ENCODE measurements around the gene PKNOX2.

PKNOX2 gene

GRCh38 chr11:125244166-125244565 is 79.6 kb downstream of the PKNOX2 start:
- Histone ChIP-seq H3K9ac (ENCODE audit: low read length) (no peak overlapping the region), H3K9me3 (ENCODE audit: insufficient read depth, low read depth, low read length) (peaks cover 2% of the 10 kb centered on the region), H3K14ac (ENCODE audit: low read length) (no peak overlapping the region), H3K18ac (ENCODE audit: low read length) (no peak overlapping the region), H3K27me3 (ENCODE audit: insufficient read depth, low read length) (no peaks in the 10 kb centered on the region), H3K23ac (ENCODE audit: low read length) (no peak overlapping the region), H2BK120ac (ENCODE audit: insufficient read depth, low read length, poor library complexity) (no peak overlapping the region), H4K91ac (ENCODE audit: low read depth, low read length) (no peak overlapping the region), H2AFZ (ENCODE audit: insufficient read depth, low read length, poor library complexity) (no peak overlapping the region), H4K12ac (ENCODE audit: low read depth, low read length) (no peak overlapping the region), H3K79me2 (ENCODE audit: control insufficient read depth, insufficient read depth, low read length, poor library complexity) (no peaks in the 10 kb centered on the region), H3K4ac (ENCODE audit: low read depth, low read length) (no peak overlapping the region), H4K8ac (ENCODE audit: low read depth, low read length) (no peak overlapping the region), H3K36me3 (ENCODE audit: control insufficient read depth in 1 of 2, insufficient read depth in 2 of 2, low read length in 2 of 2) (no peaks in the 10 kb centered on the region), H3K27ac (ENCODE audit: low read depth, low read length) (no peak overlapping the region), H3K4me3 (ENCODE audit: low read depth, low read length) (no peak overlapping the region), H3K4me2 (ENCODE audit: low read length) (no peak overlapping the region), H2BK12ac (ENCODE audit: low read length) (no peak overlapping the region), H3K79me1 (ENCODE audit: low read length) (no peaks in the 10 kb centered on the region), H2AK5ac (ENCODE audit: low read length) (no peak overlapping the region), H2BK5ac (ENCODE audit: low read depth, low read length, poor library complexity) (no peak overlapping the region), H3K4me1 (ENCODE audit: control insufficient read depth in 1 of 2, insufficient read depth in 2 of 2, low read length in 2 of 2) (peaks cover 5% of the 10 kb centered on the region in 2 experiments)
- WGBS (ENCODE audit: extremely low coverage, insufficient coverage, insufficient read length) = no CpG with 5 or more reads among the region's 4 CpGs
- DNase-seq = no peak

- H3K79me1 ChIP-seq (ENCODE audit: low read length) = no peaks in the 10 kb centered on the region
- no peak overlapping the region for H3K18ac ChIP-seq (ENCODE audit: low read length)
- no peak overlapping the region for H3K4me2 ChIP-seq (ENCODE audit: low read length)
- H3K14ac ChIP-seq (ENCODE audit: low read length) = no peak overlapping the region
- DNase-seq = no peak
- no peaks in the 10 kb centered on the region for H3K27me3 ChIP-seq (ENCODE audit: insufficient read depth, low read length)
- H3K9ac ChIP-seq (ENCODE audit: low read length) = no peak overlapping the region
- no peak overlapping the region for H3K27ac ChIP-seq (ENCODE audit: low read depth, low read length)
- H3K23ac ChIP-seq (ENCODE audit: low read length) = no peak overlapping the region
- peaks cover 2% of the 10 kb centered on the region for H3K9me3 ChIP-seq (ENCODE audit: insufficient read depth, low read depth, low read length)
- H2AFZ ChIP-seq (ENCODE audit: insufficient read depth, low read length, poor library complexity) = no peak overlapping the region
- H2AK5ac ChIP-seq (ENCODE audit: low read length) = no peak overlapping the region
- H2BK12ac ChIP-seq (ENCODE audit: low read length) = no peak overlapping the region
- no peaks in the 10 kb centered on the region for H3K79me2 ChIP-seq (ENCODE audit: control insufficient read depth, insufficient read depth, low read length, poor library complexity)
- no peak overlapping the region for H4K91ac ChIP-seq (ENCODE audit: low read depth, low read length)
- no peaks in the 10 kb centered on the region for H3K4me1 ChIP-seq (ENCODE audit: control insufficient read depth in 1 of 2, insufficient read depth in 2 of 2, low read length in 2 of 2)
- H4K8ac ChIP-seq (ENCODE audit: low read depth, low read length) = no peak overlapping the region
- no CpG with 5 or more reads among the region's 4 CpGs for WGBS (ENCODE audit: extremely low coverage, insufficient coverage, insufficient read length)
- no peak overlapping the region for H3K4me3 ChIP-seq (ENCODE audit: low read depth, low read length)
- no peak overlapping the region for H3K4ac ChIP-seq (ENCODE audit: low read depth, low read length)
- no peak overlapping the region for H2BK5ac ChIP-seq (ENCODE audit: low read depth, low read length, poor library complexity)
- H2BK120ac ChIP-seq (ENCODE audit: insufficient read depth, low read length, poor library complexity) = no peak overlapping the region
- no peak overlapping the region for H4K12ac ChIP-seq (ENCODE audit: low read depth, low read length)
- no peaks in the 10 kb centered on the region for H3K36me3 ChIP-seq (ENCODE audit: control insufficient read depth in 1 of 2, insufficient read depth in 2 of 2, low read length in 2 of 2)
Observed at GRCh38 chr11:125245299-125245698, 80.7 kb downstream of the PKNOX2 start.

- Histone ChIP-seq H3K79me1 (ENCODE audit: low read length) (no peaks in the 10 kb centered on the region), H3K23ac (ENCODE audit: low read length) (no peak overlapping the region), H3K36me3 (ENCODE audit: control insufficient read depth in 1 of 2, insufficient read depth in 2 of 2, low read length in 2 of 2) (no peaks in the 10 kb centered on the region), H3K27me3 (ENCODE audit: insufficient read depth, low read length) (no peaks in the 10 kb centered on the region), H3K79me2 (ENCODE audit: control insufficient read depth, insufficient read depth, low read length, poor library complexity) (no peaks in the 10 kb centered on the region), H3K18ac (ENCODE audit: low read length) (no peak overlapping the region), H3K9me3 (ENCODE audit: insufficient read depth, low read depth, low read length) (no peaks in the 10 kb centered on the region), H3K4me3 (ENCODE audit: low read depth, low read length) (no peak overlapping the region), H2AFZ (ENCODE audit: insufficient read depth, low read length, poor library complexity) (no peak overlapping the region), H4K12ac (ENCODE audit: low read depth, low read length) (no peak overlapping the region), H4K8ac (ENCODE audit: low read depth, low read length) (no peak overlapping the region), H3K9ac (ENCODE audit: low read length) (no peak overlapping the region), H3K4ac (ENCODE audit: low read depth, low read length) (no peak overlapping the region), H2BK120ac (ENCODE audit: insufficient read depth, low read length, poor library complexity) (no peak overlapping the region), H3K27ac (ENCODE audit: low read depth, low read length) (no peak overlapping the region), H2BK12ac (ENCODE audit: low read length) (no peak overlapping the region), H2AK5ac (ENCODE audit: low read length) (no peak overlapping the region), H4K91ac (ENCODE audit: low read depth, low read length) (no peak overlapping the region), H3K14ac (ENCODE audit: low read length) (no peak overlapping the region), H3K4me2 (ENCODE audit: low read length) (no peak overlapping the region), H2BK5ac (ENCODE audit: low read depth, low read length, poor library complexity) (no peak overlapping the region), H3K4me1 (ENCODE audit: control insufficient read depth in 1 of 2, insufficient read depth in 2 of 2, low read length in 2 of 2) (no peaks in the 10 kb centered on the region)
- no CpG with 5 or more reads among the region's 2 CpGs for WGBS (ENCODE audit: extremely low coverage, insufficient coverage, insufficient read length)
- no peak for DNase-seq
Observed at GRCh38 chr11:125247431-125247830, 82.9 kb downstream of the PKNOX2 start.

- no peaks in the 10 kb centered on the region for H3K27me3 ChIP-seq (ENCODE audit: insufficient read depth, low read length)
- WGBS (ENCODE audit: extremely low coverage, insufficient coverage, insufficient read length) = no CpG with 5 or more reads among the region's 17 CpGs
- H3K9ac ChIP-seq (ENCODE audit: low read length) = no peak overlapping the region
- H3K36me3 ChIP-seq (ENCODE audit: control insufficient read depth in 1 of 2, insufficient read depth in 2 of 2, low read length in 2 of 2) = no peaks in the 10 kb centered on the region
- H4K12ac ChIP-seq (ENCODE audit: low read depth, low read length) = no peak overlapping the region
- H3K4me2 ChIP-seq (ENCODE audit: low read length) = no peak overlapping the region
- H2BK120ac ChIP-seq (ENCODE audit: insufficient read depth, low read length, poor library complexity) = no peak overlapping the region
- no peaks in the 10 kb centered on the region for H3K4me1 ChIP-seq (ENCODE audit: control insufficient read depth in 1 of 2, insufficient read depth in 2 of 2, low read length in 2 of 2)
- H4K8ac ChIP-seq (ENCODE audit: low read depth, low read length) = no peak overlapping the region
- no peaks in the 10 kb centered on the region for H3K79me1 ChIP-seq (ENCODE audit: low read length)
- no peak overlapping the region for H3K4ac ChIP-seq (ENCODE audit: low read depth, low read length)
- H3K23ac ChIP-seq (ENCODE audit: low read length) = no peak overlapping the region
- H3K27ac ChIP-seq (ENCODE audit: low read depth, low read length) = no peak overlapping the region
- no peak overlapping the region for H2AK5ac ChIP-seq (ENCODE audit: low read length)
- H2BK5ac ChIP-seq (ENCODE audit: low read depth, low read length, poor library complexity) = no peak overlapping the region
- no peak overlapping the region for H3K18ac ChIP-seq (ENCODE audit: low read length)
- no peaks in the 10 kb centered on the region for H3K9me3 ChIP-seq (ENCODE audit: insufficient read depth, low read depth, low read length)
- DNase-seq = no peak
- H3K4me3 ChIP-seq (ENCODE audit: low read depth, low read length) = no peak overlapping the region
- no peak overlapping the region for H2AFZ ChIP-seq (ENCODE audit: insufficient read depth, low read length, poor library complexity)
- no peak overlapping the region for H3K14ac ChIP-seq (ENCODE audit: low read length)
- H4K91ac ChIP-seq (ENCODE audit: low read depth, low read length) = no peak overlapping the region
- no peak overlapping the region for H2BK12ac ChIP-seq (ENCODE audit: low read length)
- no peaks in the 10 kb centered on the region for H3K79me2 ChIP-seq (ENCODE audit: control insufficient read depth, insufficient read depth, low read length, poor library complexity)
Observed at GRCh38 chr11:125250318-125251213, 86.0 kb downstream of the PKNOX2 start.
